Measurements from ENCODE around the gene RICTOR. TPM values are rescaled to one million over a fixed set of nuclear protein-coding genes. Genes with fewer than 3 reads are reported as not detected.

The RICTOR gene
- total RNA-seq, 1 experiment from 2014 or later = 28.1 TPM

- Histone ChIP-seq H3K27ac (ENCODE audit: low read length) (no peak overlapping the region), H3K4me1 (ENCODE audit: insufficient read depth, low read length) (peaks cover 21% of the 10 kb centered on the region), H2AFZ (ENCODE audit: low read length) (no peak overlapping the region), H3K9ac (ENCODE audit: low read length) (no peak overlapping the region), H3K27me3 (ENCODE audit: low read length) (no peaks in the 10 kb centered on the region), H3F3A (ENCODE audit: low read length, unreplicated experiment) (no peaks in the 10 kb centered on the region), H3K9me2 (replicated peaks; ENCODE audit: low read length) (no peaks in the 10 kb centered on the region), H3K36me3 (ENCODE audit: low read depth, low read length) (peaks cover 20% of the 10 kb centered on the region), H3K4me3 (ENCODE audit: low read length) (no peak overlapping the region), H3K9me3 (ENCODE audit: low read length) (no peaks in the 10 kb centered on the region), H4K20me1 (ENCODE audit: low read length) (no peaks in the 10 kb centered on the region), H3K4me2 (ENCODE audit: low read length) (no peak overlapping the region), H3K79me2 (ENCODE audit: low read length) (peaks cover 11% of the 10 kb centered on the region; the same call in 1 of the 2 replicates)
- TF ChIP-seq EZH2 (IDR thresholded peaks at IDR 0.05; ENCODE audit: low read length, unreplicated experiment) = no peak
- TF ChIP-seq EZH2phosphoT487 (IDR thresholded peaks at IDR 0.05; ENCODE audit: borderline replicate concordance, low read length) = no peak
- no peak for TF ChIP-seq CTCF (conservative IDR thresholded peaks at IDR 0.05; ENCODE audit: low read depth, low read length)
- BruUV-seq (replicated peaks) = no TSS peak
- ChIA-PET CTCF (no interaction called here), POLR2A (ENCODE audit: unreplicated experiment) (no interaction called here)
- DNase-seq = no peak
- ATAC-seq = no peak
- intact Hi-C loops (cut with micrococcal nuclease) = loop anchor here (5.0 kb wide), 1 partner anchor 45 kb away; no protein-coding TSS in a partner anchor
Measured at GRCh38 chr5:39017504-39017903, 56.7 kb downstream of the RICTOR start.

GRCh38 chr5:39016587-39017275 is 57.5 kb downstream of the RICTOR start:
- Histone ChIP-seq H3K36me3 (ENCODE audit: low read depth, low read length) (peaks cover 27% of the 10 kb centered on the region), H2AFZ (ENCODE audit: low read length) (no peak overlapping the region), H3K4me3 (ENCODE audit: low read length) (no peak overlapping the region), H3K9me3 (ENCODE audit: low read length) (no peaks in the 10 kb centered on the region), H3F3A (ENCODE audit: low read length, unreplicated experiment) (no peaks in the 10 kb centered on the region), H3K27ac (ENCODE audit: low read length) (peak overlapping the region; percentile 53), H3K4me1 (ENCODE audit: insufficient read depth, low read length) (peaks cover 21% of the 10 kb centered on the region), H3K9ac (ENCODE audit: low read length) (no peak overlapping the region), H3K4me2 (ENCODE audit: low read length) (no peak overlapping the region), H3K79me2 (ENCODE audit: low read length) (0 out of 2 replicates have a peak, but pooled peaks cover 7% of the 10 kb centered on the region), H4K20me1 (ENCODE audit: low read length) (no peaks in the 10 kb centered on the region), H3K9me2 (replicated peaks; ENCODE audit: low read length) (no peaks in the 10 kb centered on the region), H3K27me3 (ENCODE audit: low read length) (no peaks in the 10 kb centered on the region)
- ChIA-PET CTCF (no interaction called here), POLR2A (ENCODE audit: unreplicated experiment) (no interaction called here)
- TF ChIP-seq EZH2 (IDR thresholded peaks at IDR 0.05; ENCODE audit: low read length, unreplicated experiment) = no peak
- TF ChIP-seq EZH2phosphoT487 (IDR thresholded peaks at IDR 0.05; ENCODE audit: borderline replicate concordance, low read length) = no peak
- no peak for TF ChIP-seq CTCF (conservative IDR thresholded peaks at IDR 0.05; ENCODE audit: low read depth, low read length)
- ATAC-seq (no peak), DNase-seq (no peak)
- intact Hi-C loops (cut with micrococcal nuclease) = loop anchor here (5.0 kb wide), 1 partner anchor 46 kb away; no protein-coding TSS in a partner anchor
- BruUV-seq (replicated peaks) = no TSS peak

Measured in PC-3 (cell line).